HEK293 (cell line): ENCODE measurements around the gene ARID5A.

Experiments
- CTCF ChIA-PET: fragments of 350-600 bp; formaldehyde crosslinking; extraction: SDS; loops from one replicate; lab custom pipeline; 2021; ENCODE audit warnings: antibody characterized with exemption; lab: Yijun Ruan, JAX
- POLR2A ChIA-PET: fragments of 300-600 bp; formaldehyde crosslinking; extraction: SDS; loops from one replicate; lab custom pipeline; 2020; ENCODE audit warnings: antibody characterized with exemption, inconsistent platforms; lab: Yijun Ruan, JAX
- H3K27ac ChIP-seq: fragments of 200-500 bp; sonication (Bioruptor generic); 2 replicates; pipeline ENCODE4 v1.5.1; 2014; ENCODE audit warnings: low read depth, low read length, control low read depth, inconsistent platforms; ENCODE audit errors: extremely low read depth
- H3K36me3 ChIP-seq, 2 experiments: fragments of 200-500 bp in 1 of 2; sonication (Bioruptor generic) in 1 of 2; 1 replicate in 1 of 2; 2 replicates in 1 of 2; pipeline ENCODE4 v1.5.1; 2014 to 2017; ENCODE audit warnings: inconsistent platforms in 2 of 2, low read length in 2 of 2; ENCODE audit not compliant: control insufficient read depth in 2 of 2, insufficient read depth in 1 of 2
- H3K4me1 ChIP-seq: fragments of 200-500 bp; sonication (Bioruptor generic); 2 replicates; pipeline ENCODE4 v1.5.1; 2014; ENCODE audit warnings: mild to moderate bottlenecking, low read length, inconsistent platforms; ENCODE audit not compliant: control insufficient read depth, insufficient read depth
- H3K4me3 ChIP-seq: 2 replicates; pipeline ENCODE4 v1.5.1; 2011; ENCODE audit warnings: low read depth, mild to moderate bottlenecking, control low read depth, low read length, moderate library complexity
- H3K9me3 ChIP-seq: fragments of 200-500 bp; sonication (Bioruptor generic); 2 replicates; pipeline ENCODE4 v1.5.1; 2014; ENCODE audit warnings: low read depth, low read length, inconsistent platforms; ENCODE audit not compliant: control insufficient read depth, insufficient read depth
- GLI2 ChIP-seq: fragments of 450-650 bp; formaldehyde crosslinking; IDR thresholded peaks from 2 replicates; pipeline ENCODE4; 2017; ENCODE audit warnings: missing biosample characterization, missing genetic modification characterization, low read depth, borderline replicate concordance
- KLF1 ChIP-seq: fragments of 450-650 bp; formaldehyde crosslinking; IDR thresholded peaks from 2 replicates; pipeline ENCODE4 v1.5.1; 2016; ENCODE audit warnings: missing biosample characterization, missing genetic modification characterization
- KLF10 ChIP-seq: fragments of 450-650 bp; IDR thresholded peaks from 2 replicates; pipeline ENCODE4 v1.5.1; 2018; ENCODE audit warnings: missing biosample characterization, mild to moderate bottlenecking, missing genetic modification characterization
- KLF16 ChIP-seq: fragments of 450-650 bp; formaldehyde crosslinking; IDR thresholded peaks from 2 replicates; pipeline ENCODE4 v1.5.1; 2017; ENCODE audit warnings: missing biosample characterization, missing genetic modification characterization
- KLF9 ChIP-seq: fragments of 450-650 bp; formaldehyde crosslinking; IDR thresholded peaks from 2 replicates; pipeline ENCODE4 v1.5.1; 2016; ENCODE audit warnings: missing biosample characterization, missing genetic modification characterization, low read depth
- OSR2 ChIP-seq: fragments of 450-650 bp; formaldehyde crosslinking; IDR thresholded peaks from 2 replicates; pipeline ENCODE4 v1.5.1; 2016; ENCODE audit warnings: missing biosample characterization, missing genetic modification characterization
- PBX3 ChIP-seq: sonication (generic); formaldehyde crosslinking; IDR thresholded peaks from 2 replicates; pipeline ENCODE4 v1.8.1; 2022; ENCODE audit warnings: mild to moderate bottlenecking, moderate library complexity, missing genetic modification reagents
- PRDM4 ChIP-seq: fragments of 450-650 bp; formaldehyde crosslinking; IDR thresholded peaks from 2 replicates; pipeline ENCODE4 v1.5.1; 2017; ENCODE audit warnings: missing biosample characterization, missing genetic modification characterization
- PRDM6 ChIP-seq: fragments of 450-650 bp; formaldehyde crosslinking; IDR thresholded peaks from 2 replicates; pipeline ENCODE4 v1.5.1; 2017; ENCODE audit warnings: missing biosample characterization, missing genetic modification characterization
- SP2 ChIP-seq: fragments of 450-650 bp; formaldehyde crosslinking; IDR thresholded peaks from 2 replicates; pipeline ENCODE4 v1.5.1; 2016; ENCODE audit warnings: missing biosample characterization, missing genetic modification characterization
- WT1 ChIP-seq: fragments of 450-650 bp; formaldehyde crosslinking; IDR thresholded peaks from 2 replicates; pipeline ENCODE4 v1.5.1; 2016; ENCODE audit warnings: missing biosample characterization, missing genetic modification characterization
- ZBTB20 ChIP-seq: fragments of 450-650 bp; formaldehyde crosslinking; IDR thresholded peaks from 2 replicates; pipeline ENCODE4 v1.5.1; 2016; ENCODE audit warnings: missing biosample characterization, missing genetic modification characterization
- ZBTB6 ChIP-seq: fragments of 450-650 bp; formaldehyde crosslinking; IDR thresholded peaks from 2 replicates; pipeline ENCODE4 v1.5.1; 2017; ENCODE audit warnings: missing biosample characterization, missing genetic modification characterization
- ZFP37 ChIP-seq: fragments of 450-650 bp; formaldehyde crosslinking; IDR thresholded peaks from 2 replicates; pipeline ENCODE4 v1.5.1; 2016; ENCODE audit warnings: missing biosample characterization, missing genetic modification characterization
- ZNF140 ChIP-seq: fragments of 450-650 bp; formaldehyde crosslinking; IDR thresholded peaks from 2 replicates; pipeline ENCODE4 v1.5.1; 2016; ENCODE audit warnings: missing biosample characterization, missing genetic modification characterization
- ZNF16 ChIP-seq: fragments of 450-650 bp; formaldehyde crosslinking; IDR thresholded peaks from 2 replicates; pipeline ENCODE4 v1.5.1; 2016; ENCODE audit warnings: low read depth, missing biosample characterization, missing genetic modification characterization
- ZNF169 ChIP-seq: fragments of 450-650 bp; formaldehyde crosslinking; IDR thresholded peaks from 2 replicates; pipeline ENCODE4 v1.5.1; 2016; ENCODE audit warnings: missing biosample characterization, missing genetic modification characterization
- ZNF23 ChIP-seq: fragments of 450-650 bp; formaldehyde crosslinking; IDR thresholded peaks from 2 replicates; pipeline ENCODE4 v1.5.1; 2016; ENCODE audit warnings: missing biosample characterization, missing genetic modification characterization, borderline replicate concordance
- ZNF266 ChIP-seq: fragments of 450-650 bp; formaldehyde crosslinking; IDR thresholded peaks from 2 replicates; pipeline ENCODE4 v1.5.1; 2016; ENCODE audit warnings: missing biosample characterization, missing genetic modification characterization, low read depth
- ZNF274 ChIP-seq, 2 experiments: fragments of 200-500 bp in 1 of 2; fragments of 450-650 bp in 1 of 2; sonication (Bioruptor generic) in 1 of 2; formaldehyde crosslinking in 1 of 2; IDR thresholded peaks; 2 replicates each; pipeline versions ENCODE4 v1.5.1 to v1.6.1; 2014 to 2016; ENCODE audit warnings: borderline replicate concordance in 1 of 2, inconsistent platforms in 1 of 2, low read length in 1 of 2, missing biosample characterization in 1 of 2, missing genetic modification characterization in 1 of 2
- ZNF335 ChIP-seq: fragments of 450-650 bp; formaldehyde crosslinking; conservative IDR thresholded peaks from 2 replicates; pipeline ENCODE4 v1.5.1; 2016; ENCODE audit warnings: missing biosample characterization, missing genetic modification characterization
- ZNF341 ChIP-seq: fragments of 450-650 bp; formaldehyde crosslinking; IDR thresholded peaks from 2 replicates; pipeline ENCODE4; 2016; ENCODE audit warnings: low read depth, missing biosample characterization, missing genetic modification characterization
- ZNF362 ChIP-seq: fragments of 450-650 bp; formaldehyde crosslinking; IDR thresholded peaks from 2 replicates; pipeline ENCODE4 v1.5.1; 2016; ENCODE audit warnings: missing biosample characterization, missing genetic modification characterization
- ZNF488 ChIP-seq: fragments of 450-650 bp; formaldehyde crosslinking; IDR thresholded peaks from 2 replicates; pipeline ENCODE4 v1.5.1; 2016; ENCODE audit warnings: missing biosample characterization, missing genetic modification characterization
- ZNF76 ChIP-seq: fragments of 450-650 bp; formaldehyde crosslinking; IDR thresholded peaks from 2 replicates; pipeline ENCODE4; 2016; ENCODE audit warnings: low read depth, missing biosample characterization, missing genetic modification characterization, borderline replicate concordance
- ZNF768 ChIP-seq: fragments of 450-650 bp; formaldehyde crosslinking; IDR thresholded peaks from 2 replicates; pipeline ENCODE4 v1.5.1; 2018; ENCODE audit warnings: missing biosample characterization, mild to moderate bottlenecking, missing genetic modification characterization
- ZSCAN23 ChIP-seq: fragments of 450-650 bp; formaldehyde crosslinking; IDR thresholded peaks from 2 replicates; pipeline ENCODE4 v1.5.1; 2016; ENCODE audit warnings: missing biosample characterization, missing genetic modification characterization
- ZXDB ChIP-seq: fragments of 450-650 bp; formaldehyde crosslinking; IDR thresholded peaks from 2 replicates; pipeline ENCODE4 v1.5.1; 2016; ENCODE audit warnings: missing biosample characterization, missing genetic modification characterization

Gene ARID5A

GRCh38 chr2:96535331-96535730, 1.2 kb upstream of the ARID5A start (continued):
- TF ChIP-seq ZNF76 (tag by site-specific recombination) = no peak
- no peak for TF ChIP-seq ZNF23
- no peak for TF ChIP-seq ZSCAN23 (tag by site-specific recombination)
- TF ChIP-seq ZNF169 (tag by site-specific recombination) = no peak
- no peak for TF ChIP-seq GLI2 (tag by site-specific recombination)
- TF ChIP-seq ZNF341 (tag by site-specific recombination) = no peak
- no peak for TF ChIP-seq ZNF266 (tag by site-specific recombination)
- no peak for TF ChIP-seq ZNF362 (tag by site-specific recombination)
- TF ChIP-seq ZBTB6 = peak; percentile 62; the same call in 1 of the 2 replicates
- no peak for TF ChIP-seq ZNF274 (IDR thresholded peaks at IDR 0.05; ENCODE audit: low read length)
- no peak for TF ChIP-seq ZNF274 (tag by site-specific recombination; IDR thresholded peaks at IDR 0.05; ENCODE audit: borderline replicate concordance)
- TF ChIP-seq ZNF768 (tag by site-specific recombination) = no peak
- no peak for TF ChIP-seq OSR2 (tag by site-specific recombination)
- TF ChIP-seq KLF9 (tag by site-specific recombination) = no peak
- TF ChIP-seq PRDM6 (tag by site-specific recombination) = no peak

- H3K9me3 ChIP-seq = no peaks in the 10 kb centered on the region
- POLR2A ChIA-PET = interaction anchor here (1.8 kb wide), 1 partner anchor 17 kb away, joined by 6 read pairs; no protein-coding TSS in a partner anchor
- H3K36me3 ChIP-seq = no peaks in the 10 kb centered on the region; a peak in 1 of 3 replicates
- peak overlapping the region; percentile 66 for H3K4me3 ChIP-seq
- peak overlapping the region; percentile 72; the same call in 1 of the 2 replicates for H3K27ac ChIP-seq
- CTCF ChIA-PET = interaction anchor here (0.9 to 1.1 kb wide), 3 partner anchors 17 to 45 kb away, joined by 3 to 4 read pairs (median 3); no protein-coding TSS in a partner anchor
- peaks cover 26% of the 10 kb centered on the region for H3K4me1 ChIP-seq
- TF ChIP-seq SP2 (tag by site-specific recombination) (peak; percentile 28; the same call in 1 of the 2 replicates), KLF10 (tag by site-specific recombination) (peak; percentile 7; the same call in 1 of the 2 replicates), ZNF140 (no peak), ZFP37 (no peak), ZNF335 (peak; percentile 38), PRDM4 (0 out of 2 replicates have a peak, but pooled peaks have one; percentile 11), ZXDB (tag by site-specific recombination) (peak; percentile 50; the same call in 1 of the 2 replicates), KLF1 (tag by site-specific recombination) (peak; percentile 79), WT1 (tag by site-specific recombination) (peak; percentile 53; the same call in 1 of the 2 replicates), PBX3 (no peak), ZBTB20 (peak; percentile 83; the same call in 1 of the 2 replicates), ZNF16 (tag by site-specific recombination) (no peak), KLF16 (tag by site-specific recombination) (peak; percentile 43; the same call in 1 of the 2 replicates), ZNF488 (tag by site-specific recombination) (no peak)
Observed at GRCh38 chr2:96537066-96537733, 648 bp downstream of the ARID5A start.
